ENCODE measurements around the gene MAGI3.

- no peak for TF ChIP-seq CTCF (IDR thresholded peaks at IDR 0.05; ENCODE audit: low read depth, low read length)
- TF ChIP-seq EZH2phosphoT487 (IDR thresholded peaks at IDR 0.05; ENCODE audit: low read depth) = no peak
Observed at GRCh38 chr1:113375878-113376277, 14.4 kb upstream of the MAGI3 start.

Measured in OCI-LY3 (cell line).